WTC11 (cell line): Measurements from ENCODE around the gene EPS8L1.

Experiments used
- ATF3 ChIP-seq: sonication (generic); formaldehyde crosslinking; conservative IDR thresholded peaks from 2 replicates; pipeline ENCODE4 v1.8.1; 2022; ENCODE audit warnings: mild to moderate bottlenecking, missing genetic modification reagents
- CREB1 ChIP-seq: sonication (generic); formaldehyde crosslinking; IDR thresholded peaks from 2 replicates; pipeline ENCODE4 v1.8.0; 2023; ENCODE audit warnings: mild to moderate bottlenecking, missing genetic modification reagents
- CREM ChIP-seq: sonication (generic); formaldehyde crosslinking; IDR thresholded peaks from 2 replicates; pipeline ENCODE4 v1.8.1; 2022; ENCODE audit warnings: mild to moderate bottlenecking, missing genetic modification reagents, moderate library complexity
- CTCF ChIP-seq: fragments of 200-600 bp; IDR thresholded peaks from 2 replicates; pipeline ENCODE4 v1.8.0; 2022; ENCODE audit warnings: antibody characterized with exemption
- FOXK1 ChIP-seq: sonication (generic); formaldehyde crosslinking; IDR thresholded peaks from 2 replicates; pipeline ENCODE4 v1.8.0; 2022; ENCODE audit warnings: mild to moderate bottlenecking, moderate library complexity, missing genetic modification reagents
- FOXP1 ChIP-seq: sonication (generic); formaldehyde crosslinking; IDR thresholded peaks from 2 replicates; pipeline ENCODE4 v1.8.0; 2022; ENCODE audit warnings: missing genetic modification reagents, mild to moderate bottlenecking, moderate library complexity, borderline replicate concordance
- ZBTB21 ChIP-seq: sonication (generic); formaldehyde crosslinking; IDR thresholded peaks from 2 replicates; pipeline ENCODE4 v1.8.1; 2023; ENCODE audit warnings: mild to moderate bottlenecking, missing genetic modification reagents, borderline replicate concordance
- ZNF138 ChIP-seq: sonication (generic); formaldehyde crosslinking; conservative IDR thresholded peaks from 2 replicates; pipeline ENCODE4 v1.8.1; 2022; ENCODE audit warnings: mild to moderate bottlenecking, moderate library complexity, missing genetic modification reagents
- ZNF671 ChIP-seq: fragments of 250-450 bp; sonication (Bioruptor Pico); IDR thresholded peaks from 2 replicates; pipeline ENCODE4 v1.8.0; 2021; ENCODE audit warnings: mild to moderate bottlenecking
- ZSCAN18 ChIP-seq: fragments of 250-450 bp; sonication (Bioruptor Pico); IDR thresholded peaks from 2 replicates; pipeline ENCODE4 v2.1.2; 2022; ENCODE audit warnings: mild to moderate bottlenecking, moderate library complexity

- TF ChIP-seq CREM (CRISPR knock-in tag) (no peak), FOXP1 (CRISPR knock-in tag) (no peak), FOXK1 (CRISPR knock-in tag) (no peak), ZNF138 (CRISPR knock-in tag) (no peak), CTCF (no peak), ZBTB21 (CRISPR knock-in tag) (no peak), CREB1 (no peak), ZSCAN18 (CRISPR knock-in tag) (no peak), ATF3 (no peak), ZNF671 (CRISPR knock-in tag) (no peak)
These were observed 33.4 kb upstream of the EPS8L1 start for GRCh38 chr19:55042344-55042678.
